Panc1 (cell line): ENCODE data around the gene CNTN5.

ENCODE experiments used
- SIN3A ChIP-seq: IDR thresholded peaks from 2 replicates; pipeline ENCODE4 v1.6.1; 2012; ENCODE audit warnings: low read depth, mild to moderate bottlenecking, low read length, moderate library complexity, borderline replicate concordance; ENCODE audit not compliant: insufficient read depth
- TF ChIP-seq, protein P1 (sequence below), 2 experiments: IDR thresholded peaks; 2 replicates each; pipeline ENCODE4 v1.6.1; 2011 to 2012; ENCODE audit warnings: low read depth in 2 of 2, control low read depth in 1 of 2, low read length in 1 of 2, mild to moderate bottlenecking in 1 of 2, moderate library complexity in 1 of 2; ENCODE audit not compliant: insufficient read depth in 1 of 2

GRCh38 chr11:99934008-99934407 lies 913.3 kb downstream of the CNTN5 start:
- TF ChIP-seq, protein P1, sequence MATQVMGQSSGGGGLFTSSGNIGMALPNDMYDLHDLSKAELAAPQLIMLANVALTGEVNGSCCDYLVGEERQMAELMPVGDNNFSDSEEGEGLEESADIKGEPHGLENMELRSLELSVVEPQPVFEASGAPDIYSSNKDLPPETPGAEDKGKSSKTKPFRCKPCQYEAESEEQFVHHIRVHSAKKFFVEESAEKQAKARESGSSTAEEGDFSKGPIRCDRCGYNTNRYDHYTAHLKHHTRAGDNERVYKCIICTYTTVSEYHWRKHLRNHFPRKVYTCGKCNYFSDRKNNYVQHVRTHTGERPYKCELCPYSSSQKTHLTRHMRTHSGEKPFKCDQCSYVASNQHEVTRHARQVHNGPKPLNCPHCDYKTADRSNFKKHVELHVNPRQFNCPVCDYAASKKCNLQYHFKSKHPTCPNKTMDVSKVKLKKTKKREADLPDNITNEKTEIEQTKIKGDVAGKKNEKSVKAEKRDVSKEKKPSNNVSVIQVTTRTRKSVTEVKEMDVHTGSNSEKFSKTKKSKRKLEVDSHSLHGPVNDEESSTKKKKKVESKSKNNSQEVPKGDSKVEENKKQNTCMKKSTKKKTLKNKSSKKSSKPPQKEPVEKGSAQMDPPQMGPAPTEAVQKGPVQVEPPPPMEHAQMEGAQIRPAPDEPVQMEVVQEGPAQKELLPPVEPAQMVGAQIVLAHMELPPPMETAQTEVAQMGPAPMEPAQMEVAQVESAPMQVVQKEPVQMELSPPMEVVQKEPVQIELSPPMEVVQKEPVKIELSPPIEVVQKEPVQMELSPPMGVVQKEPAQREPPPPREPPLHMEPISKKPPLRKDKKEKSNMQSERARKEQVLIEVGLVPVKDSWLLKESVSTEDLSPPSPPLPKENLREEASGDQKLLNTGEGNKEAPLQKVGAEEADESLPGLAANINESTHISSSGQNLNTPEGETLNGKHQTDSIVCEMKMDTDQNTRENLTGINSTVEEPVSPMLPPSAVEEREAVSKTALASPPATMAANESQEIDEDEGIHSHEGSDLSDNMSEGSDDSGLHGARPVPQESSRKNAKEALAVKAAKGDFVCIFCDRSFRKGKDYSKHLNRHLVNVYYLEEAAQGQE (IDR thresholded peaks at IDR 0.05; ENCODE audit: insufficient read depth in 1 of 2, low read depth in 2 of 2, low read length in 1 of 2) = no peak
- no peak for TF ChIP-seq SIN3A
